Stimulated activated naive B cell treated with anti-CD40 and anti-IgM and Interleukin-4, amounts not matched to agents 10 μg/mL and 1 μg/mL and 100 μg/mL, for 72 hours (primary cell): ENCODE data around the gene SLC25A24.
"Not testable (repeated sequence)": the region's sequence is repeated elsewhere in the genome, so short reads cannot be mapped to it uniquely, and the experiment has no call there.

Experiments used
- ATAC-seq, 2 donors: fragments of 150-1000 bp; cut with Tn5 transposase; replicated peaks; 2 replicates each; pipeline ENCODE4 v1.10.0; 2021; ENCODE audit warnings: moderate library complexity in 1 of 2
- DNase-seq: peaks from one replicate; pipeline ENCODE4 v3.0.0; 2021
- H3K27ac Mint-ChIP-seq: one replicate; pipeline ENCODE4 v1.8.0; 2022; ENCODE audit warnings: mild to moderate bottlenecking, mixed read lengths
- H3K27me3 Mint-ChIP-seq, 2 donors: one replicate each; pipeline ENCODE4 v1.8.0; 2022; ENCODE audit warnings: mixed read lengths in 2 of 2
- H3K36me3 Mint-ChIP-seq, 2 donors: one replicate each; pipeline ENCODE4 v1.8.0; 2022; ENCODE audit warnings: mixed read lengths in 2 of 2, mild to moderate bottlenecking in 1 of 2
- H3K4me1 Mint-ChIP-seq, 2 donors: one replicate each; pipeline ENCODE4 v1.8.0; 2022; ENCODE audit warnings: mixed read lengths in 2 of 2, mild to moderate bottlenecking in 1 of 2
- H3K4me3 Mint-ChIP-seq, 2 donors: one replicate each; pipeline ENCODE4 v1.8.0; 2022; ENCODE audit warnings: mild to moderate bottlenecking in 2 of 2, mixed read lengths in 2 of 2, moderate library complexity in 1 of 2
- H3K9me3 Mint-ChIP-seq, 2 donors: one replicate each; pipeline ENCODE4 v1.8.0; 2022; ENCODE audit warnings: mixed read lengths in 2 of 2, mild to moderate bottlenecking in 1 of 2

SLC25A24 gene

GRCh38 chr1:108140177-108140576 lies 60.0 kb downstream of the SLC25A24 start:
- H3K4me1 Mint-ChIP-seq = peaks cover 4 to 11% of the 10 kb centered on the region in 2 donors
- H3K9me3 Mint-ChIP-seq = peaks cover 3 to 4% of the 10 kb centered on the region in 2 donors
- no peaks in the 10 kb centered on the region for H3K27me3 Mint-ChIP-seq
- ATAC-seq (no peak), DNase-seq (no peak)
- peaks cover 49 to 54% of the 10 kb centered on the region in 2 donors for H3K36me3 Mint-ChIP-seq
- no peak overlapping the region for H3K4me3 Mint-ChIP-seq
- no peak overlapping the region for H3K27ac Mint-ChIP-seq

GRCh38 chr1:108139555-108139954 lies 60.6 kb downstream of the SLC25A24 start:
- not testable (repeated sequence) for DNase-seq, ATAC-seq, H3K27ac Mint-ChIP-seq, H3K4me3 Mint-ChIP-seq, H3K27me3 Mint-ChIP-seq, H3K9me3 Mint-ChIP-seq
- H3K36me3 Mint-ChIP-seq = peaks cover 44 to 48% of the 10 kb centered on the region in 2 donors
- peaks cover 4 to 11% of the 10 kb centered on the region in 2 donors for H3K4me1 Mint-ChIP-seq

DNA sequence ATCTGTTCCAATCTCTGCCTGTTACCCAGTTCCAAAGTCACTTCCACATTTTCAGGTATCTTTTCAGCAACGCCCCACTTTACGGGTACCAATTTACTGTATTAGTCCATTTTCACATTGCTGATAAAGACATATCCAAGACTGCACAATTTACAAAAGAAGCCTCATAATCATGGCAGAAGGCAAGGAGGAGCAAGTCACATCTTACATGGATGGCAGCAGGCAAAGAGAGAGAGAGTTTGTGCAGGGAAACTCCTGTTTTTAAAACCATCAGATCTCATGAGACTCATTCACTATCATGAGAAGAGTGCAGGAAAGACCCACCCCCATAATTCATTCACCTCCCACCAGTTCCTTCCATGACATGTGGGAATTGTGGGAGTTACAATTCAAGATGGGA lies 67.0 kb downstream of the SLC25A24 start:
- peaks cover 31 to 43% of the 10 kb centered on the region in 2 donors for H3K36me3 Mint-ChIP-seq
- H3K27me3 Mint-ChIP-seq, H3K4me1 Mint-ChIP-seq, H3K4me3 Mint-ChIP-seq, DNase-seq, H3K9me3 Mint-ChIP-seq, ATAC-seq, H3K27ac Mint-ChIP-seq: not testable (repeated sequence)

GRCh38 chr1:108132367-108132766 lies 67.8 kb downstream of the SLC25A24 start:
- H3K27me3 Mint-ChIP-seq, ATAC-seq, H3K9me3 Mint-ChIP-seq, H3K4me1 Mint-ChIP-seq, DNase-seq, H3K27ac Mint-ChIP-seq, H3K4me3 Mint-ChIP-seq: not testable (repeated sequence)
- H3K36me3 Mint-ChIP-seq = peaks cover 27 to 39% of the 10 kb centered on the region in 2 donors

GRCh38 chr1:108131281-108131680 lies 68.9 kb downstream of the SLC25A24 start:
- peaks cover 24 to 35% of the 10 kb centered on the region in 2 donors for H3K36me3 Mint-ChIP-seq
- not testable (repeated sequence) for H3K27me3 Mint-ChIP-seq, H3K4me1 Mint-ChIP-seq, H3K27ac Mint-ChIP-seq, DNase-seq, ATAC-seq, H3K9me3 Mint-ChIP-seq, H3K4me3 Mint-ChIP-seq

DNA sequence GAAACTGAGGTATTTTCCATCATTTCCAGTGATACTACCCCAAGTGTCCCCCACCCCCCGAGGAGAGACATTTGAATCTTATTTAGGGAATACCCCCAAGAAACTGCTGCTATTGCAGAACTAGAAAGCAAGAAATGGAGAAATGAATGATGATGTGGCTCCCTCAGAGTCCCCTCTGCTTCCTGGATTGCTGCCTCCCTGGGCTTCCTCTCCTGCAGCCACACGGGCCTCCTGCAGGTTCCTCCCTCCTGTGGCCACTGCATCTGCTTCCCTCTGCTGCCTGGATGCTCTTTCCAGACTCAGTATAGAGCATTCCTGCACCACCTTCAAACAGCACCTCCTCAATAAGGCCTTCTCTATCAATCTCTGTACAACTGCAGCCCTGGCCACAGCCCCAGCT lies 69.3 kb downstream of the SLC25A24 start:
- H3K4me1 Mint-ChIP-seq = peaks cover 4 to 7% of the 10 kb centered on the region in 2 donors
- peaks cover 6 to 7% of the 10 kb centered on the region in 2 donors for H3K9me3 Mint-ChIP-seq
- no peaks in the 10 kb centered on the region for H3K27me3 Mint-ChIP-seq
- H3K4me3 Mint-ChIP-seq = no peak overlapping the region
- no peak for DNase-seq
- ATAC-seq = no peak
- H3K36me3 Mint-ChIP-seq = peaks cover 24 to 35% of the 10 kb centered on the region in 2 donors
- H3K27ac Mint-ChIP-seq = no peak overlapping the region

GRCh38 chr1:108129999-108130398 lies 70.1 kb downstream of the SLC25A24 start:
- Mint-ChIP-seq H3K4me1 (peaks cover 7 to 12% of the 10 kb centered on the region in 2 donors), H3K27ac (no peak overlapping the region), H3K36me3 (peaks cover 24 to 35% of the 10 kb centered on the region in 2 donors), H3K9me3 (peaks cover 6 to 7% of the 10 kb centered on the region in 2 donors), H3K27me3 (no peaks in the 10 kb centered on the region), H3K4me3 (no peak overlapping the region)
- no peak for DNase-seq
- ATAC-seq = no peak

DNA sequence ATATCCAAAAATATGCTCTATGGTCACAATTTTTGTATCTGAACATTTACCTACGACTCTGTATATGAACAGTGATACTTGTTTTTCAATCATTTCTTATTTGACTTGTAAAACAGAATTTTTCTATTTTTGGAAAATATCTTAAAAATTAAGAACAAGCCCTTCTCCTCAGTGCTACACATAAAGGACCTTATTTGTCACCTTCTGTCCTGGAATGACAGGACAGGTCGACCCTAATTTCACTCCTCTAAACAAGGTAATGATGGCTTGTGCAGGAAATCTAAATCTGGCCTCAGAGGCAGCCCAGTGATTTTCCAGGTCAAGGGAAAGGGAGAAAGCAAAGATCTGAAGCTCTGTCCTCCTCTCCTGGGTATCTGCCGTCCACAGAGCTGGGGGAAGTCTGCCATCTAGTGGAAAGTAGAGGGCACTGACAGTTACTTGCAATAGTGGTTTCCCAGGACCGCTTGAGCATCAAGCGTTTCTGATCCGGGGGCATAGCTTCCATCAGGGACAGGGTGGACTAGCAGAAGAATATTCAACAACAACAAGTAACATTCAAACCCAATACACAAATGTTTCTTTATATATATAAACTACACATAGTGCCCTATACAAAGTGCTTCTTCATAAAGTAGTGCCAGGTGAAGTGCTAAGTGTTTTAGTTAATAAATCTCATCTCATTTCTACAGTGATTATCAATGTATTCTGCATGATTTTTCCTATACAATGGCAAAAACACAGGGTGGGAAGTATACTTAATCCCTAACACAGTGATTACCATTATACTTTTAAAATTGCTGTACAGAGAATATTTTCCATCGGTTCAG lies 74.6 kb downstream of the SLC25A24 start:
- H3K27ac Mint-ChIP-seq = peak overlapping the region; percentile 49
- peaks cover 0 to under 1% of the 10 kb centered on the region in 2 donors for H3K27me3 Mint-ChIP-seq
- no peaks in the 10 kb centered on the region for H3K9me3 Mint-ChIP-seq
- H3K4me1 Mint-ChIP-seq = peaks cover 4 to 7% of the 10 kb centered on the region in 2 donors
- DNase-seq (peak; percentile 49), ATAC-seq (peak; percentile 94 to 96)
- H3K4me3 Mint-ChIP-seq = no peak overlapping the region
- H3K36me3 Mint-ChIP-seq = no peaks in the 10 kb centered on the region

DNA sequence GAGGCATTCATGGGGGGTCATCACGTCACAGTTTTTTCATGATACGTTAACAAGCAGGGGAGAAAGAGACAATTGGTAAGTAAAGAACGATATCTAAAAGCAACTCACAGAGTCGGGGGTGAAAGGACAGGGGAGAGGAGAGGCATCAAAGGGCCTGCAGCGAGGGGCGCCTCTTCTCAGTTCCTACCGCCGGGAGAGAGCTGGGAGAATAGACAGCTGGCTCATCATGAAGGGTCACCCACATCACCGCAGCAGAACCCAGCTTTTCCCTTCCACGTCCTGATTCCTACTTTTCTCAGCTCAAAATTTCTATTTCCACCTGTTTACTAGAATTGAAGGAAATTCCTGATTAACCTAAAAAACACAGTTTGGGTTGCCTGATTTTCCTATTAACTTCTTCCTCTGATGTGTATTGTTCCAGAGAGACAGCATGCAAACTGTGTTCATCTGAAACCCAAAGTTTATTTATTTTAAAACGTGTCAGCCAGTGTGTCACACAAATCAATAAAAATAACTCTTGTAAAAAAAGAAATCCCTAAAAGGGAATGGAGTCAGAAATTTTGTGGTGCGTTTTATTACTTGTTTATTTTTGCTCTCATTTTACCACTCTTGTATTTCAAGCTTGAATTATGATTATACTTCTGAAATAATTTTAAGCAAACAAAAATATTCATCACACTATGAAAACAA lies 75.4 kb downstream of the SLC25A24 start:
- peaks cover 11 to 14% of the 10 kb centered on the region in 2 donors for H3K4me1 Mint-ChIP-seq
- H3K27me3 Mint-ChIP-seq = peaks cover 4 to 7% of the 10 kb centered on the region in 2 donors
- H3K36me3 Mint-ChIP-seq = no peaks in the 10 kb centered on the region
- no peak overlapping the region for H3K27ac Mint-ChIP-seq
- DNase-seq (no peak), ATAC-seq (no peak)
- no peak overlapping the region for H3K4me3 Mint-ChIP-seq
- no peaks in the 10 kb centered on the region for H3K9me3 Mint-ChIP-seq

GRCh38 chr1:108124023-108124422 lies 76.1 kb downstream of the SLC25A24 start:
- Mint-ChIP-seq H3K36me3 (no peaks in the 10 kb centered on the region), H3K4me1 (peaks cover 16 to 20% of the 10 kb centered on the region in 2 donors), H3K27me3 (peaks cover 4 to 12% of the 10 kb centered on the region in 2 donors), H3K4me3 (no peak overlapping the region), H3K27ac (no peak overlapping the region), H3K9me3 (no peaks in the 10 kb centered on the region)
- no peak for ATAC-seq
- DNase-seq = no peak

DNA sequence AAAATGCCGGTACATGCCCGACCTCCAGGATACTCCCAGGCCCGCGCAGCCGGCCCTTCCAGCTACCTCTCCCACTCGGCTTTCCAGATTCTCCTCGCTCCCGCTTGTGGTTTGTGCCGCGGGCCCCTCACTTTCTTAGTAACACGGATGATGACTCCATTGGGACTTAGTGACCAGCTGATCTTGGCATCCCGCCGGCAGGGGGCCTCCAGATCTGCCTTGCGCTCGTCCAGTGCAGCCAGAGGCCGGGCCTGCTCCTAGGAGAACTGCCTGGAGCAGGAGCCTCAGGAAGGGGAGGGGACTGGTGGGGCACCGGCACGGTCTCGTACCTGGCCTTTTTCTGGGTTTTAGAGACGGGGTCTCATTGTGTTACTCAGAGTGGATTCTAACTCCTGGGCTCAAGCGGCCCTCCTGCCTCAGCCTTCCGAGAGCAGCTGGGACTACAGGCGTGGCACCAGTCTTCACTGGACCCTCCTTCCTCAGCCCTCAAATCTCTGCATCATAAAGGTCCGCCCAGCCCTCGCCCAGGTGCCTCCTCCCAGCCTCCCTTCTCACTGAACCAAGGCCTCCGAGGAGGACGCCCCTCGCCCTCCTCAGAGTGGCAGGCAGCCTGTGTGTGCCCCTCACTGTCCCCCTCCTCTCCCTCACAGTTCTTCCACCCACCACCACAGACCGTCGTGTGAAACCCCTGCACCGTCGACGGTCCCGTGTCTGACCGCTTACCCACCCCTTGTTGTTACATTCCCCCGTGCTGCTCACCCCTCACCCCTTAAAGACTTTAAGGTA lies 78.6 kb downstream of the SLC25A24 start:
- peaks cover 4 to 12% of the 10 kb centered on the region in 2 donors for H3K27me3 Mint-ChIP-seq
- no peaks in the 10 kb centered on the region for H3K9me3 Mint-ChIP-seq
- H3K36me3 Mint-ChIP-seq = no peaks in the 10 kb centered on the region
- H3K4me1 Mint-ChIP-seq = peaks cover 22 to 31% of the 10 kb centered on the region in 2 donors
- DNase-seq (no peak), ATAC-seq (no peak)
- H3K27ac Mint-ChIP-seq = peak overlapping the region; percentile 27
- H3K4me3 Mint-ChIP-seq = no peak overlapping the region

- H3K27ac Mint-ChIP-seq = no peak overlapping the region
- peaks cover 20 to 26% of the 10 kb centered on the region in 2 donors for H3K4me1 Mint-ChIP-seq
These were observed 80.0 kb downstream of the SLC25A24 start for GRCh38 chr1:108120163-108120562.

DNA sequence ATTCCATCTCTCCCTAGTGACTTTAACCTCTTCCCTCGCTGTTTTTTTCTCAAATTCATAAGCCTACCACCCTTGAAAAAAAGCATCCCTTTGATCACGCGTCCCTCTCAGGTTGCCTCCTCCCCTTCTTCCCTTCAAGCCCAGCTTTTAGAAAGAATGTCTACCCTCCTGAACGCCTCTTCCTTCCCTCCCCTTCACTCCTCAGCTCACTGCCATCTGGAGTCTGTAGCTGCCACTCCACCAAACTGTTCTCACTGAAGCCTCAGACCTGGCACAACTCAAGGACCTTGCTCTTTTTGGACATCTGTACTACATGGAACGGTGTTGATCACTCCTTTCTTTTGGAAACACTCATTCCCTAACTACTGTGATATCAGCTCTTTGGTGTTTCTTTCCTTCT lies 80.6 kb downstream of the SLC25A24 start:
- H3K27ac Mint-ChIP-seq = no peak overlapping the region
- no peaks in the 10 kb centered on the region for H3K36me3 Mint-ChIP-seq
- no peaks in the 10 kb centered on the region for H3K9me3 Mint-ChIP-seq
- DNase-seq (no peak), ATAC-seq (no peak)
- peaks cover 4 to 12% of the 10 kb centered on the region in 2 donors for H3K27me3 Mint-ChIP-seq
- H3K4me3 Mint-ChIP-seq = no peak overlapping the region
- peaks cover 20 to 26% of the 10 kb centered on the region in 2 donors for H3K4me1 Mint-ChIP-seq

More at GRCh38 chr1:108120163-108120562, 80.0 kb downstream of the SLC25A24 start:
- DNase-seq = no peak
- H3K27me3 Mint-ChIP-seq = peaks cover 4 to 12% of the 10 kb centered on the region in 2 donors
- no peak overlapping the region for H3K4me3 Mint-ChIP-seq
- no peaks in the 10 kb centered on the region for H3K36me3 Mint-ChIP-seq
- ATAC-seq = peak; percentile 43 to 52
- no peaks in the 10 kb centered on the region for H3K9me3 Mint-ChIP-seq
